ENCODE results near the gene ADGRD1. TPM values are rescaled to one million over a fixed set of nuclear protein-coding genes. Genes with fewer than 3 reads are reported as not detected.
"Not testable (repeated sequence)": the region's sequence is repeated elsewhere in the genome, so short reads cannot be mapped to it uniquely, and the experiment has no call there.

The ADGRD1 gene
- total RNA-seq, 1 experiment from 2014 or later: not detected

DNA sequence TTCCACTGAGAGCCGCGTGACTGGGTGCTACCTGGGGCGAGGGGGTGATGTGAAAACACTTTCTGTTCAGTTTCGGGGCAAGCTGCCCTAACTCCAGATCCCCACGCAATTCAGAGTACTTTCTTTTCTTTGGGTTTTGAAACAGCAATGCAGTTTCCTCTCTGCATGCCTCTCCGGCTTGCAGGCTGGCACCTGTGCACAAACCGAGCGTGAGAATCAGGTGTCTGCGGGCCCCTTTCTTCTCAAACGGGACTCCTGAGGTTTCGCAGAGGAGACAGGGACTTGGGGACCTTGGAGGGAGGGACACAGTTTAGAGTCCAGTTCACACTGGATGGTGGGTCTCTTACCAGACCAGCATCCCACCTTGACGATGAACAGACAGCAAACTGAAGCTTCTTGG, 118.2 kb downstream of the ADGRD1 start:
- DNase-seq (ENCODE audit: low read depth): not testable (repeated sequence)

DNA sequence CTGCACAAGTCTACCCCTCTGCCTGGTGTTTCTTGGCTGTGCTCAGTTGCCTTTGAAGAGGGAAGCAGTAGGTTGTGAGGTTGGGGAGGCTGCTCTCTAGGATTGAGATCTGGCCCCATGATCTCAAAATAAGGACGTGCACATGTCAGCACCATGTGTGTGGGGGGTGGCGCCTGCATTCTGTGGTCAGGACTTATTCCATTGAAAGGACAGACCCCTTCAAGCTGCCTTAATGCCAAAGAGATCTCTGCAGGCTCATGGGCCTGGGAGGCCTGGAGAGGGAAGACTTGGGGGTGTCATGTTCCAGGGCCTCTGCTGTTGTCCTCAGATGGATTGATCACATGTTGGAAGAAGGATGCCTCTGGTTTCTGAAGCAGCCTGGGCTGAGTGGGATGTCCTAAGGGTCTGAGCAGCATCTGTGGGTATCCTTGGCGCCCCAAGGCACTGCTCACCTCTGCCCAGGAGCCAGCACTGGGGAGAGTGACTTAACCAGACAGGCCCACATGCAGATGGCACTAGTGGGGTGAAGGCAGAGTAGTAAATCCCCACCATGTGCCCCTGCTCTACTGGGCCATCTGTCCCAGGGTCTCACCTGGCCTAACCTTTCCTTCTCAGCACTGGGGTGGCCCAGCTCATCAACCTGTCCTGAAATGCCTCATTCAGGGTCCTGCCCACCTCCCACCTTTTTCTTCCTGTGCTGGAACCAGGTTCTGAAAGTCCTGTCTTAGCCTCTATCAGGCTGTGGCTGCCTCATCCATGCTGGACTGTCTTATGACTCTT, 118.9 kb downstream of the ADGRD1 start:
- no peak for DNase-seq (ENCODE audit: low read depth)

DNA sequence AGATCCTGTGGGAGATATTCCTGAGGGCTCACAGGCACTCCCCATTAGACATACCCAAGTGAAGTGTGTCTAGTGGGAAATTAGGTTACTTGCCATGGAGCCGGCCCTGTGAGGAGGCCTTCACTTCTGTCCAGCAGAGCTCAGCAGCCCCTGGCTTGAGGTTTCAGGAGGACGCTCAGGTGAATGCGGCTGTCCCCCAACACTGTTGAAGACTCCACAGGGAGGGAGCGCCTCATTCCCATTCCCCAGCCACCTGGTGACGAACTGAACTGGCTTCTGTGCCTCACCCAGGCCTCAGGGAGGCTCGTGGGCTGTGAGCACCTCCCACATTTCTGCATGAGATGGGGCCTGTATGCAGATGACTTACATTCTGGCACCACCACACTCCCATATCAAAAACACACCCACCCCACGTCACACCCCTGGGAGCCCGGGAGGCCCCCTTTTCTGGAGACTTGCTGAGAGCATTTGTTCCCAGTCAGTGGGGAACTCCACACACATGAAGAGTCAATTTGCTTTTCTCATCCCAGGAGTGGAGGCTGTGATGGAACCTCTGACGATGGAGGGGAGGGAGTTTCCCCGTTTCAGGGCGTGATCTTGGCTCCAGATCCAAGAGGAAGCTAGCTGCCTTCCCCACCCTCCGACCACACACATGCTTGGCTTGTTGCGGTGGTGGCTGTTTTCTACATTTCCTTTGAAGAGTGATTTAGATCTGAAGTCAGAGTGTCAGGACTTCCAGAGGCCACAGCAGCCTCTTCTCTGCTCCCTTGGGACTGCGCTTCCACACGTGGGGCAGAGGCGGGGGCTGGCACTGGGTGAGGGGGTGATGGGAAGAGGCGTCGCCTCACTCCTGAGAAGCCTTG, 120.7 kb downstream of the ADGRD1 start:
- DNase-seq (ENCODE audit: low read depth): no peak

DNA sequence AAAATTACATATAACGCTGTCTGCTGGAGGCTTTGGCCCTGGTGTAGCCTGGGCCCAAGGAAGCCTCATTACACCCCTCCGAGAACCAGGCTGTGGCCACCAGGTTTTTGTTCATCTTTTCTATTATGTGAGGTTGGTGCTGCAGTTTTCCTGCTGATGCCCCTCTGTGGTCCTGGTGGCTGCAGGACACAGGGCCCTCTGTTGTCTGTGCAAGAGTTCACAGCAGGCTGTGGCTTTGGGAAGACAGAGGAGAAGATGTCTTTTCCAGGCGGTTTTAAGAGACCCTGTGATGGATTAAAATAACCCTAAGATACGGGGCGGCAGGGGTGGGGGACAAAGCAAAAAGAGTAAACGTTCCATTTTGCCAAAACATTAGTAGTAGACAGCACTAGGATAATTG, 121.5 kb downstream of the ADGRD1 start:
- no peak for DNase-seq (ENCODE audit: low read depth)

DNA sequence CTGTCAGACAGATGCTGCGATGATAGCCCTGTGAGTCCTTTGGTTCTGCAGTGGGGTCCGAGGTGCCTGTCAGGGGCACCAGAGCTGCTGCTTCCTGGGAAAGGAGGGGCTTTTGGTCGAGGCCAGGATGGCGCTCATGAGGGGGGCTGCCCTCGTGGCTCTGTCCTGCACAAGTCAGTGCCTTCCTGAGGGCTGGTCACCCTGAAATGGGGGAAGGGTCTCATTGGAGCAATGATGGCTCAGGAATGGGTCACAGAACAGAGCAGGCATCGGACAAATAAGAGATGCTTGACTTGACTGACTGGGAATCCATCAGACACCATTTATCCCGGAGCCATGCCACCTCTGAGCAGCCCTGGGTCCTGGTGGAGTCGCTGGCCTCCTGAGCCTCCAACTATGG, 121.9 kb downstream of the ADGRD1 start:
- no peak for DNase-seq (ENCODE audit: low read depth)

DNA sequence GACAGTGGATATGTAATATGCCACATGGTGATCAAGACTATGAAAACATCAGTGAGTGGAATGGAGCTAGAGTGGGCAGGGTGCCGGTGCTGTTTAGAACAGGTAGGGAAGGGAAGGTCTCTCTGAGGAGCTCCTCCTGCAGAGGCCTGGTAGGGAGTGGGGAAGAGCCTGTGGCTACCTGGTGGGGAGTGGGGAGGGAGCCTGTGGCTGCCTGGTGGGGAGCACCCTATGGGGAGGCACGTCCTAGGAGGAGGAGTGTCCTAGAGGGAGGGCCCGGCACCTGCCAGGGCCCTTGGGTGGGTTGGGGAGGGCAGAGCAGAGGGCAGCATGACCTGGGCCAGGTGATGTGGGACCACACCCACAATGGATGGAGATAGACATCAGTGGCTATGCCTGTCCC, 122.6 kb downstream of the ADGRD1 start:
- no peak for DNase-seq (ENCODE audit: low read depth)

DNA sequence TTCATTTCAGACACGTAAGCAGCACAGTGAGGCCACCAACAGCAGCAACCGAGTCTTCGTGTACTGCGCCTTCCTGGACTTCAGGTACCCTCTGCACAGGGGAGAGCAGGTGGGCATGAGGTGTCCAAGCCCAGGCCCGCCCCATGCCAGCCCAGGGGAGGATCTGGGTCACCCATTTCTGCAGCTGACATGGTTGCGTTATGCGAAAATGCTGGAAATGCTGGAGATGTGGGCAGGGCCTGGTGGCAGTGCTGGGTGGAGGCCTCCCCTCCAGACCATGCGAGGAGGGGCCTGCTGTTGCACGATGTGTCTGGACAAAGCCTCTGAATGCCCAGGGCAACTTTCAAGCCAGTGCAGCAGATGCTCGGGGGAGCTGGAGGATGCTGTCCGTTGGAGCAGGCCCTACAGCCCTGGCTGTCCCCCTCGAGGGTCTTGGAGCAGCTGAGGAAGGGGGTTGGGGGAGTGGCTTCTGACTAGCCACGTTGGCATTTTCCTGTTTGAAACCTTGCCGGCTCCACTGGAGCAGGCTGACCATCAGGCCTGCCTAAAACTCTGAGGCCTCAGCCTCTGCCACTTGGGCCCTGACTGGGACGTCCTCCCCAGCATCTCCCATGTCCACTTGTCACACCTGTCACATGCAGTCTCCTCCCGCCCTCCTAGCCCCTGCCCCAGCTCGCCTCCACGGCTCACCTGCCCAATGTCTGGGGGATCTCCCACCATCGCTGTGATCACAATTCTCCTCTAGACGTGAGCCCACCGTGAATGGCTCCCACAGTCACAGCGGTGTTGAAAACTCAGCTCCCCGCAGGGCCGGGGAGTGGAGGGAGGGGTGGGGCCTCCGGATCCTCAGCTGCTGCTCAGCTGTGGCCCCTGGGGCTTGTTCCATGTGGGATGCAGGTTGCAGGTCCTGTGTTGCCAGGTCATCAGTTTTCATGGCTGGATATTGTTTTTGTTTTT, 123.4 kb downstream of the ADGRD1 start:
- DNase-seq (ENCODE audit: low read depth): no peak

DNA sequence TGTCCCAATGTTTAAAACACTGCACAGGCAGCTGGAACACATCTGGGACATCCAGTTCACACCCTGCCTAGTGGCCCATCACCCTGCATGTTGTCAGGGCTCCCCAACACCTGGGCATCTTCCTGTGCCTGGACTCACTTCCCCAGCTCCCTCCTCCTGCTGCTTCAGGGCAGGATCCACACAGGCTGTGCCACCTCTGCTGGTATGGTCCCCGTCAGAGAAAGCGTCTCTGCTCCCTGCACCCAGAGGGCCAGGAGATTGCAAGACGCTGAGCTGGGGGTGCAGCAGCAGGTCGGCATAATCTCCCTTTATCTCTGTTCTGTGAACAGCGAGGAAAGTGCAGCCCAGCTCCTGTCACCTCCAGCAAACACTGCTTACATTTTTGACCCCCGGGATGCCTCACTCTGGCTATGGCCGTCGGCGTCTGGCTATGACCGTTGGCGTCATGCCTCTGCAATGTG, 124.3 kb downstream of the ADGRD1 start:
- no peak for DNase-seq (ENCODE audit: low read depth)

DNA sequence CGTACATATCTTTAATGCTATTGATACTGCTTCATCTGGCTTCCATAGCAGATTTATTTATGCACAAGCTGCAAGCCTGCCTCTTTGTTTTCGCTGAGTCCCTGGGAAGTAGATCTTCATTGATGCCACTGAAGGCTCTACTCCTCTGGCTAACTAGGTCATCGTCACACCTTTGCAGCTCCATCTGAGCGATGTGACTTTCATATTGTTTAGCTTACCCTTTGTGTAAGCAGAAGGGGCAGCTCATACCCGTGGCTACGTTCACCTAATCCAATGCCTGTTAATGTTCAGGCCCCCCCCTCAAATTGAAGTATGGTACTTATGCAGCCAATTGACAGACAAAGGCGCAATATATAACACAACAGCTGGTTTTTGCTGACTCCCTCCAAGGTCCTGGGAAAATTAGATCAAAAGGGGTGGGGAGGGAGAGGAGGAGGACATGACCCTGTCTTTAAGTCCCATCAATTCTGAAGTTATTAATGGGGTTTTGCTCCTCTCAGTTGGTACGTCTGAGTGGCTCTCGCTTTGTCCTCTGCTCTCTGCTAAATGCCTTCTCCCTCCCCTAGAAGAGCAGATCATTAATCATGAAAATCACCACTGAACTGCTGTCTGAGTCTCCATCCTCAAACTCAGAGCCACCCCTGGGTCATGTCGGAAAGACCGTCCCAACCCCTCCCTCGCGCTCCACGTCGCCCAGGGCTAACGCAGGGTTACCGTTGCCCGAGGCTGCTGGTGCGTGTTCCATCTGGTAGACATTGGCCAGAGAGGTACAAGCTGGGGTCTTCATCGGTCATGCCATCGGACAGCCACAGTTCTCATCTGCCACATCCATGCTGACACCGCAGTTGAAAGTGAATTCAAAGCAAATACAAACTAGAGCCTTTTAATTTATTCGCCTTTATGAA, 128.8 kb downstream of the ADGRD1 start:
- no peak for DNase-seq (ENCODE audit: low read depth)

DNA sequence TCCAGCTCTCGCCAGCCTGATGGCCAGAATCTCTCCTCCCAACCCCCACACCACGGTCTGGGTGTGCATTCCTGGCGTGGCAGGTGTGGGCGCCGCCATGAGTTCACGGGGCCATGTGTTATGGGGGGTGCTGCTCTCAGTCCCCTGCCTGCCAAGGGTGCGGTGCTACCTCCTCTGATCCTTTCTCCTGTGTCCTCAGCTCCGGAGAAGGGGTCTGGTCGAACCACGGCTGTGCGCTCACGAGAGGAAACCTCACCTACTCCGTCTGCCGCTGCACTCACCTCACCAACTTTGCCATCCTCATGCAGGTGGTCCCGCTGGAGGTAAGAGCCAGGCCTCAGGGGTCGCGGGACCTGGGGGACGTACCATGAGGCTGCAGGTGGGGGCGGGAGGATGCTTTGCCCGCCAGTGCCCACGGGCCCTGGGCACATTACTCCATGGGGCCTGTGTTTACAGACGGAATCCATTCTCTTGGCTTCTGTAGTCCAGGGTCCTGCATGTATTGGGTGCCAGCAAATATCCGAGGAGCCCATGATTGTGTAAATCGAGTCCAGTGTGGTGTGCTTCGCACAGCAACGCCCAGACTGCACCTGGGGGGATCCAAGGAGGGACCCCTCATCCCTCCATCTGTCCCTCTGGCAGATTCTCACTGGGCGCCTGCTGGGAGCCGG, 130.8 kb downstream of the ADGRD1 start:
- DNase-seq (ENCODE audit: low read depth): no peak

DNA sequence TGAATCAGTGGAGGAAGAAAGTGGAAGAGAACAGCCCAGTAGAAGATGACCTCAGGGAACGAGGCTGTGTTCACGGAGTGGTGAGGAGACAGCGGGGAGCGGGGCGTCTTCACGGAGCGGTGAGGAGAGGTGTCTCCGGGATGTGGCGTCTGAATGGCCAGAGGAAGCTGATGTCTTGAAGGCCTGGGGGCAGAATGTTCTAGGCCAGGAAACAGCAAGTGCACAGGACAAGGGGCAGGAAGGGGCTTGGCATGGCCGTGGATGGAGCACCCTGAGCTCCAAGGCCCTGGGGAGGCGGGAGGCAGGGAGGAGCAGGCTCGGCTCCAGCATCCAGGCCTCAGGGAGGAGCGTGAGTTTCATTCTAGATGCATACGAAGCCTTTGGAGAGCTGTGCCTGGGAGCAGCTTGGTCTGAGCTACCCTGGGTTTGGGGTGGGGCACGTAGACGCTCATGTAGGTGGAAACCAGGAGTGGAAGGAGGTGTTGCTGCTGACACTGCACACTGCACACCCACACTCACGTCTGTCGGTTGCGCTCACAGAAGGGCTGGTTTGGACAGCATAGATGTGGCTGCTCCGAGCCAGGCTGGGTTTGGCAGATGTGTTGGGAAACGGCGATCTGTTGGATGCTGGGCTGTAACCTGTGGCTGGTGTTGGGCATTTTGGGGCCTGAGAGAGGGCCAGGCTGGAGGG, 131.6 kb downstream of the ADGRD1 start:
- no peak for DNase-seq (ENCODE audit: low read depth)

DNA sequence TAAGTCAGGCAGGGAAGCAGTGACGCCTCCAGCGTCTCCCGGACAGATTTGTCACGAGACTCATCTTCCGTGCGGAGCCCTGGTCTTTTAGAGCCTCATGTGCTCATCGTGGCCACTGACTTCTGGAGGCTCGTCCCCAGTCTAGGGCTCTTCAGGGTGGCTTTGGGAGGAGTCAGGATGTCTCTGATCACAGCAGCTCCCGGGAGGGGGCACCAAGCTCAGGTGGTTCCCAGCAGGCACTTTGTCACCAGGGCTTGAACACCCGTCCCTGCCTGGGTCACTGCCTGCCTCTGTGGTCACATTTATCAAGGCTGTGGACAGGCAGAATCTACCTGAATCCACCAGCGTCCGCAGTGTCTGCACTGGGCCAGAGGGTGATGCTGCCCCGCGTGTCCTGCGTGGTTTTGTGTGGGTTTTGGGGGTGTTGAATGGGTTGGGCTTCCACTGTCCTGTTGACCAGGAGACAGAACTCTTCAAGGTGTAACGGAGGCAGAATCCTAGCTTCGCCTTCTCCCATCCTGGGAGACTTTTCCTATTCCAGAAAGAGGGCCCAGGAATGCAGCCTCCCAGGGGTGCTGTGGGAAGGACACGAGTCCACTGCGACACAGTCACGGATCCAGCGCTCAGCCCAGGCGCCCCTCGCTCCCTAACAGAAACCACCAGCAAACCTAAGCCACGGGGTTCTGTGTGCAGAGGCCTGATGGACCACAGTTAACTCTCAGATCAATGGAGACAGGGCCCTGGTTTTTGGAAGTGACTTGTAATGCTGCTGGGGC, 132.3 kb downstream of the ADGRD1 start:
- no peak for DNase-seq (ENCODE audit: low read depth)

DNA sequence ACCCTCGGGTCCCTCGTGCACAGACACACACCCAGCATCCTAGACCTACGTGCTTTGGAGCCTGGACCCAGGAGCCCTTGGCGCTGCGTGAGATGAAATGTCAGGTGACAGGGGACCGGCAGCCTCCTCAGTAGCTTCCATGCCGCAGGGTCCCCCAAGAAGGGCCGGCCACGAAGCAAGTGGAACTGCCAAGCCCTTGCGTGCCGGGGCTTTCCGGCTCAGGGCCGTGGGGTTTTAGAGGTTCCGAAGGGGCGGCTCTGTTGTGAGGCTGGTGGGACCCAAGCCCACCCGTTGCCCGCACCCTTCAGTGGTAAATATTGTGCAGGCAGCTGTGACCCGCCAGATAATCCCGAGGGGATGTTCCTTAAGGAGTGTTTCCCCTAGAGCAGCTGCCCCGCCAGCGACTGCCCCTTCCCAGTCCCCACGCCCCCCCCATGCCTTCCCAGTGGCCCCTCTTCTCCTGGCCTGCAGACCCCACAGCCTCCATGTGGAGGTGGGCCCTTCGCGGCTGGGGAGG, 133.7 kb downstream of the ADGRD1 start:
- DNase-seq (ENCODE audit: low read depth): no peak

DNA sequence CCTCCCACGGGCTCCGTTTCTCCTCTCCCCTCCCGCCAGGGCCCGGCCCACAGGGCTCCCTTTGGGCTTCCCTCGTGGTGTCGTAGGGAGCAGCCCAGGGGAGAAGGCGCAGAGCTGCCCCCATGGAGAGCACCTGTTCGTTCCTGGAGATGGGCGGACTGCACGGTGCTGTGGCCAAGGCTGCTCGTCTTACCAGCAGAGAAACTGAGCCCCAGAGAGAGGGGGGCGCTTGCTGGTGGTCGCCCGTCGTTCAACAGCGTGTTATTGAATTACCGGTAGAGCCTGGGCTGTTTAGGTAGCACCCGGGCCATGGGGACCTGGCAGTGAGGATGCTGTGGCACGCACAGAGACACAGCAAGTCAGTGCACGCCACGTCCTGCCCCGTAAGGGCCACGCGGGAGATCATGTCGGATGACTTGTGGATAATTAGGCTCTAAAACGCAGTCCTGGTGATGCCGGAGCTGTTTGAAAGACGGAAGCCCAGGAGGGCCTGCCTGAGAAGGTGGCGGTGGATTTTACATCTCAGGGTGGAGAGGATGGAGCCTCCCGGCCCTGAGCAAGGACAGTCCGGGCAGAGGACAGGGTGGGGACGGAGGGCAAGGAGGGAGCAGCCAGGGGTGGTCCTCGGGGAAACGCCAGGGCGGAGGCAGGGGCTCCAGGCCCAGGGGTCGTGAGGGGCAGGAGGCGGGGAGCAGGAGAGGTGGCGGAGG, 134.4 kb downstream of the ADGRD1 start:
- DNase-seq (ENCODE audit: low read depth): no peak

DNA sequence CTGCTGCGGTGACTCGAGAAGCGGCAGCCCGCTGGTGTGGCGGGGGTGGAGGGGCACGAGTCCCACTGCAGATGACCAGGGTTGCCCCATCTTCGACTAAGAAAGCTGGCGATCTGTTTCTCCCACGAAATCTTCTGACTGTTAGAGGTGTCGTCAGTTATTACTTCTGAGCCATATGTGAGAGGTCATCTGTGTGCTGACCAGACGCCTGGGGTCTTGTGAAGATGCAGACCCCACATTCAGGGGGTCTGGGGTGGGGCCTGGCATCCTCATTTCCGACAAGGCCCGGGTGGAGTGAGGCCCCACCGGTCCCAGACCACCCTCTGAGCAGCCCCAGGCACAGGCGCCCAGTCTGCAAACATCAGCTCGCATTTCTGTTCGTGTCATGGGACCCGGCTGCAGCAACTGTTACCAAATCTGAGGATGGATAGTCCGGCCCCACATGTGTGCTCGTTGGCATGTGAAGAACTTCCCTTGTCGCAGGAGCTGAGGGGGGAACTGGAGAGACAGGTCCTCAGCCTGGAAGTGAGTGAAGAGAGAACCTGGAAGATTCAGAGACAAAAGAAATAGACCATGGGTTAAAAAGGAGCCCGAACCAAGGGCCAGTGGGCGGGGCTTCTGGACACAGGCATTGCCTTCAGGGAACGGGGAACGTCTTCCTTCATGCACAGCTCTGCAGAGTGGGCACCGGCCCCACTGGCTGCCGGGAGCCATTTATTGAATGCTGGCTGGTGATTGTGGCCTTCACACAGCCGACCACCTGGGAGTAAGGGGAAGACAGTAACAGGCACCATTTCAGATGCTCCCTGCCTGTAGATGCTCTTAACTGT, 135.2 kb downstream of the ADGRD1 start:
- DNase-seq (ENCODE audit: low read depth): no peak

DNA sequence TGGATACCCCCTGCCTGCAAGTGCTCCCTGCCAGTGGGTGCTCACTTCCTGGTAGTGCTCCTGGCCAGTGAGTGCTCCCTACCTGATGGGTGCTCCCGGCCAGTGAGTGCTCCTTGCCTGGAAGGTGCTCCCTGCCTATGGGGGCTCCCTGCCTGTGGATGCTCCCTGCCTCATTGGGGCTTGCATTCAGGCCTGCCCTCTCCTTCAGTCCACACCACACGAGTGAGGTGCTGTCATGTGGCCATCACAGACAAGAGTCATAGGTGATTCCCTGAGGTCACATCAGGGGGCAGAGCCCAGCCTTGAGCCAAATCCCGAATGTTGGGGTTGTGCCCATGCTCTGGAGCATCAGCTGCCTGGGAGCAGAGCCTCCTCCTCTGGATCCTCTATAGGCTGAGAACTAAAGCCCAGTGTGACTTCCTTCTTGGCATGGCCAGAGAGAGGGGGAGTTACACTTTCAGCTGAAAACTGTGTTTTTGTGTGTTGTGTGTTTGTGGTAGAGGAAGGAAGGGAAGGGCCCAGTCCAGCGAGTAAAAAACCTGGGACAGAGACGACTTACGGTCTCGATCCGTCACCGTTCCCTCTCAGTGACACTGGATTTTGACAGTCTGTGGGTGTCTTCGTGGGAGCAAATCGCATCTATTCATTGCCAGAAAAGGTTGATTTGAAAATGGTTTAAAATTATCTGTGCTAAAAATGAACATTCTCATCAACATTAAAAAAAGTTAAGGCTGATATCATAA, 136.0 kb downstream of the ADGRD1 start:
- no peak for DNase-seq (ENCODE audit: low read depth)

Data from LHCN-M2 (cell line).